22Rv1 (cell line): ENCODE data around the gene CEP19.

ENCODE experiments used
- H3K27ac ChIP-seq: fragments of 450-650 bp; 2 replicates; pipeline ENCODE4 v1.5.1; 2017
- CTCF ChIP-seq: fragments of 450-650 bp; IDR thresholded peaks from 2 replicates; pipeline ENCODE4 v1.5.1; 2017; ENCODE audit warnings: mild to moderate bottlenecking
- ZFX ChIP-seq: fragments of 450-650 bp; IDR thresholded peaks from 2 replicates; pipeline ENCODE4 v1.6.1; 2017; ENCODE audit warnings: antibody characterized with exemption, borderline replicate concordance

The CEP19 gene

GRCh38 chr3:196673632-196674031 lies 38.4 kb downstream of the CEP19 start:
- TF ChIP-seq CTCF: no peak
- no peak for TF ChIP-seq ZFX
- H3K27ac ChIP-seq: no peak overlapping the region

GRCh38 chr3:196670339-196670738 lies 41.7 kb downstream of the CEP19 start:
- H3K27ac ChIP-seq: no peak overlapping the region
- TF ChIP-seq CTCF (no peak), ZFX (no peak)

- H3K27ac ChIP-seq: no peak overlapping the region
- TF ChIP-seq CTCF (no peak), ZFX (no peak)
Measured at GRCh38 chr3:196667056-196667825, 44.8 kb downstream of the CEP19 start.

GRCh38 chr3:196666001-196666867 lies 45.8 kb downstream of the CEP19 start:
- no peak for TF ChIP-seq CTCF
- TF ChIP-seq ZFX: no peak

GRCh38 chr3:196662711-196663571 lies 49.1 kb downstream of the CEP19 start:
- no peak overlapping the region for H3K27ac ChIP-seq
- TF ChIP-seq CTCF: no peak
- TF ChIP-seq ZFX: no peak

More at GRCh38 chr3:196666001-196666867, 45.8 kb downstream of the CEP19 start:
- H3K27ac ChIP-seq: no peak overlapping the region

- no peak for TF ChIP-seq ZFX
- TF ChIP-seq CTCF: no peak
- no peak overlapping the region for H3K27ac ChIP-seq
Measured at GRCh38 chr3:196662033-196662432, 50.0 kb downstream of the CEP19 start.
